Stomach smooth muscle (tissue), 2 donors: ENCODE measurements around the gene CACNB2.

Source experiments
- H3K27ac ChIP-seq: one replicate; pipeline ENCODE4 v1.7.0; 2013; ENCODE audit warnings: mild to moderate bottlenecking, low read length, inconsistent platforms
- H3K27me3 ChIP-seq, 2 donors: one replicate each; pipeline ENCODE4 v1.7.0; 2013; ENCODE audit warnings: low read length in 2 of 2; ENCODE audit not compliant: insufficient read depth in 2 of 2, control insufficient read depth in 1 of 2
- H3K36me3 ChIP-seq, 2 donors: one replicate each; pipeline ENCODE4 v1.7.0; 2013; ENCODE audit warnings: low read length in 2 of 2; ENCODE audit not compliant: control insufficient read depth in 2 of 2, insufficient read depth in 2 of 2
- H3K4me1 ChIP-seq: one replicate; pipeline ENCODE4 v1.7.0; 2013; ENCODE audit warnings: low read length; ENCODE audit not compliant: control insufficient read depth, insufficient read depth
- H3K4me3 ChIP-seq, 2 donors: one replicate each; pipeline ENCODE4 v1.7.0; 2013; ENCODE audit warnings: low read length in 2 of 2
- H3K9ac ChIP-seq, 2 donors: one replicate each; pipeline ENCODE4 v1.7.0; 2013; ENCODE audit warnings: low read length in 2 of 2, mild to moderate bottlenecking in 1 of 2
- H3K9me3 ChIP-seq, 2 donors: one replicate each; pipeline ENCODE4 v1.7.0; 2013; ENCODE audit warnings: low read length in 2 of 2; ENCODE audit not compliant: control insufficient read depth in 2 of 2
- donor health status: healthy.
- donor health status: Pancreatic carcinoma.

The CACNB2 gene

DNA sequence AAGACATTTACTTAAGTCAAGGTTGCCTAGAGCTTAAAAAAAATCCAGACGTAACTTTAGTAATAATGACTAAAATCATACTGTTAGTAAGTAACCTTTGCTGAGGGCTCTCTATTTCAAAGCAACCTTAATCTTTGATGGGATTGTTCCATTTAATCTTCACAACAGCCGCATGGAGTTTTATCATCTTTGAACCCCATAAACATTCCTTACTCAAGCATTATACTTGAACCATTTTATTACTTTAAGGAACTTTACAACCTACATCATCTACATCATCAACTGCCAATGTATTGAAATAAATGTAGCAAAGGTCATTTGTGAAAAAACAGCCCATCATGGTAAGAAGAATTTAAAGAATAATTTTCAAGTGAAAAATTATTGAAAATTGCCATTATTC is 22.9 kb upstream of the CACNB2 start:
- no peaks in the 10 kb centered on the region for H3K27me3 ChIP-seq
- no peaks in the 10 kb centered on the region for H3K9me3 ChIP-seq
- no peak overlapping the region for H3K27ac ChIP-seq
- no peak overlapping the region for H3K9ac ChIP-seq
- H3K36me3 ChIP-seq: no peaks in the 10 kb centered on the region
- no peak overlapping the region for H3K4me3 ChIP-seq
- no peaks in the 10 kb centered on the region for H3K4me1 ChIP-seq

DNA sequence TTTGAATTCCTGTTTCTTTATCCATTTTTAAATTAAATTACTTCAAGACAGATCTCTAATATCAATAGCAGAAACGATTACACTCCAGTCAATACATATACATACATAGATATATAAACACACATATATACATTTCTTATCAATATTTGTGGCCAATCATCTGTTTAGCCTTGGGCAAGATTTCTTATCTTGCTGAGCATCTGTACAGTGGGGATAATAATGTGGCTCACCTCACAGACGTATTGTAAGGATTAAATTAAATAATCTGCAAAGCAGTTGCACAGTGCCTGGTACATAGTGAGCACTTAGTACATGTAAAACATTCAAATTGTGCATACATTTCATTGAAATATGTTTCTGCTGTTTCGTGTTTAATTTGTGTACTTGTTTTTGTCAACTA is 17.5 kb upstream of the CACNB2 start:
- H3K9me3 ChIP-seq: no peaks in the 10 kb centered on the region
- no peak overlapping the region for H3K4me3 ChIP-seq
- no peak overlapping the region for H3K9ac ChIP-seq
- no peaks in the 10 kb centered on the region for H3K4me1 ChIP-seq
- no peak overlapping the region for H3K27ac ChIP-seq
- H3K36me3 ChIP-seq: no peaks in the 10 kb centered on the region
- H3K27me3 ChIP-seq: no peaks in the 10 kb centered on the region

DNA sequence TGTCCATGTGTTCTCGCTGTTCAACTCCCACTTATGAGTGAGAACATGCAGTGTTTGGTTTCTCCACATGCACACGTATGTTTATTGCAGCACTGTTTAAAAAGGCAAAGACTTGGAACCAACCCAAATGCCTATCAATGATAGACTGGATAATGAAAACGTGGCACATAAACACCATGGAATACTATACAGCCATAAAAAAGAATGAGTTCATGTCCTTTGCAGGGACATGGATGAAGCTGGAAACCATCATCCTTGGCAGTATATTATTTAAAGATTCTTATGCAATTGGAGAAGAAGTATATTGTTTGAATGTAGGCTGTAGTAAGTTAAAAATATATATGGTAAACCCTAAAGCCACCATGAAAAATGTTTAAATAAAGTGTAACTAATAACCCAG is 7.2 kb upstream of the CACNB2 start:
- H3K4me3 ChIP-seq: no peak overlapping the region
- peaks cover 5% of the 10 kb centered on the region for H3K4me1 ChIP-seq
- H3K9ac ChIP-seq: no peak overlapping the region
- H3K27me3 ChIP-seq: no peaks in the 10 kb centered on the region
- no peaks in the 10 kb centered on the region for H3K9me3 ChIP-seq
- no peaks in the 10 kb centered on the region for H3K36me3 ChIP-seq
- no peak overlapping the region for H3K27ac ChIP-seq

DNA sequence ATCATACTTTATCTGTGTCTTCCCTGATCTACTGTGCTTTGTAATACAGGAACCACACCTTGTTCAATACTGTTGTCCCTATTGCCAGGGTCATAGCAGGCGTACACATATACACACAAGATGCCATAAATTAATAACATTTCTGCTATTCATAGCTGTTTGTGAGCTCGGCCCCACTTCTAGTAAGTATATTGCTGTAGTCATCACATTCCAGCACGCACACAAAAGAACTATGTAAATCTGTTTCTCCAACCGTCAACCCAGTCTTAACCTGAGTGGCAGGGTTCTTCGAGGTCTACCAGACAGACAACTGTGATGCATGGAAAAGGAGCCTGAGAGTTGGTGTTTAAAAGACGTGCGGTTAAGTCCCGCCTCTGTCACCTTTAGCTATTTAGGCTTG is 5.7 kb upstream of the CACNB2 start:
- Histone ChIP-seq H3K27me3 (no peaks in the 10 kb centered on the region), H3K27ac (no peak overlapping the region), H3K9me3 (no peaks in the 10 kb centered on the region), H3K4me3 (no peak overlapping the region), H3K36me3 (no peaks in the 10 kb centered on the region), H3K4me1 (peaks cover 6% of the 10 kb centered on the region), H3K9ac (no peak overlapping the region)

DNA sequence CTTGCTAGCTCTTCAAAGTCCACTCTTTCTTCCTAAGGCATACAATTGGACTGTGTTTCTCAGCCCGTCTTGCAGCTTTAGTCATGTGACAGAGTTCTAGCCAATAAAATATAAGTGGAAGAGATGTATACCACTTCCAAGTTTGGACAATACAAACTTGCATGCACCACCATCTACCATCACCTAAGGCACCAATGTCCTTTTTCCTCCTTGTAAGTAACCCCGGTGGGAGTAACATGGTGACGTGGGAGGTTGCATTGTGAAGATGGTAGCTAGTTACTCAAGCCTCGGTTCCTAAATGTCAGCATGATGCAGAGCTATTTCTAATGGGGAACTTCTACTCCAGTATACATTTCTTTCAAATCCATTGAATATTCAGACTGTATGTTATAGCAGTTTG is 5.3 kb upstream of the CACNB2 start:
- no peaks in the 10 kb centered on the region for H3K36me3 ChIP-seq
- H3K27ac ChIP-seq: no peak overlapping the region
- H3K4me3 ChIP-seq: peak overlapping the region in 1 of 2 donors; percentile 21
- no peaks in the 10 kb centered on the region for H3K9me3 ChIP-seq
- peaks cover 10% of the 10 kb centered on the region for H3K4me1 ChIP-seq
- no peak overlapping the region for H3K9ac ChIP-seq
- H3K27me3 ChIP-seq: no peaks in the 10 kb centered on the region

DNA sequence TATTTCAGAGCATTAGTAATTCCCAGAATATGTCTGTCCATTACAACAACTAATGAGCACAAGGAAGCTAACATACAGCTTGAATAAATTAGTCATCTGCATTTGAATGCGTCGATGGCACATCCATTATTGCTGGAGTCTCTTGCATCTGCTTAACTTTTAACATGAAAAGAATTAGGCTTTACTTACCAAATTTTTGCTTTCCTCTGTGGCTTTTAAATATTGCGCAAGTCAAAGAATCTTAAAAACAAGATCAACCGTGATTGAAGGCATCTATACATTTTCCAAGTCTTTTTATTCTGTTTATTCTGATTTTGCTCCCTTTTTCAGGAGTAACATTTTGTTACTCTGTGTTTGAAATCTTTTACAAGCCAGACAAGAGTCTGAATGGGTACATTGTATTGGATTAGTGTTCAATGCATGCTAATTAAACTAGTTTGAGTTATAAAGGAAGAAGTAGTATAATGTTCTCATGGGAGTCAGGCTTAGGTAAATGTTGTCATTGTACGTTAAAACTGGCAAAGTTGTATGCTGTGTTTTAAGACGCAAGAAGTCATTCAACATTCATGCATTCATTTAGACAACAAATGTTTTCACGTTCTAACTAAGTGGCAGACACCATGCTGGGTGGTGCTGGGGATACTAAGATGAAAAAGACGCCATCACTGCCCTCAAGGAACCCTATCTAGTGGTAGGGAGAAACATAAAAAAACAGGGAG is 4.0 kb upstream of the CACNB2 start:
- H3K9ac ChIP-seq: no peak overlapping the region
- peaks cover 13% of the 10 kb centered on the region for H3K4me1 ChIP-seq
- no peaks in the 10 kb centered on the region for H3K9me3 ChIP-seq
- no peak overlapping the region for H3K27ac ChIP-seq
- no peak overlapping the region for H3K4me3 ChIP-seq
- H3K27me3 ChIP-seq: no peaks in the 10 kb centered on the region
- H3K36me3 ChIP-seq: no peaks in the 10 kb centered on the region

DNA sequence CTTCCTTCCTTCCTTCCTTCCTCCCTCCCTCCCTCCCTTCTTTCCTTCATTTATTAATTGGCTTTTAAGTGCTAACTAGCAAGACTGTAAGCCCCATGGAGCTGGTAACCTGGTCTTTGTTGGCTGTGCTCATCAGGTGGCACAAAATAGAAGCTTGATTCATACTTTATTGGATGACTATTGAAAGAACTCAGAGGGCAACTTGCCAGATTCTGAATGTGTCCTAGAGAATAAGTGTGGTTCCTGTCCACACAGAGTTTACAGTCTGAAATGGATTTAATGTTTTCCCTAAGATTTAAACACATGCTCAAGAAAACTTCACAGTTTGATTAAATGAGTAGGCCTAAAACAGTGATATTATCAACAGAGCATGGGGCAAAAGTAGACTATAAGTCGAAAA is 3.1 kb upstream of the CACNB2 start:
- no peak overlapping the region for H3K27ac ChIP-seq
- H3K9me3 ChIP-seq: no peaks in the 10 kb centered on the region
- H3K36me3 ChIP-seq: no peaks in the 10 kb centered on the region
- no peak overlapping the region for H3K4me3 ChIP-seq
- peaks cover 16% of the 10 kb centered on the region for H3K4me1 ChIP-seq
- no peaks in the 10 kb centered on the region for H3K27me3 ChIP-seq
- no peak overlapping the region for H3K9ac ChIP-seq

DNA sequence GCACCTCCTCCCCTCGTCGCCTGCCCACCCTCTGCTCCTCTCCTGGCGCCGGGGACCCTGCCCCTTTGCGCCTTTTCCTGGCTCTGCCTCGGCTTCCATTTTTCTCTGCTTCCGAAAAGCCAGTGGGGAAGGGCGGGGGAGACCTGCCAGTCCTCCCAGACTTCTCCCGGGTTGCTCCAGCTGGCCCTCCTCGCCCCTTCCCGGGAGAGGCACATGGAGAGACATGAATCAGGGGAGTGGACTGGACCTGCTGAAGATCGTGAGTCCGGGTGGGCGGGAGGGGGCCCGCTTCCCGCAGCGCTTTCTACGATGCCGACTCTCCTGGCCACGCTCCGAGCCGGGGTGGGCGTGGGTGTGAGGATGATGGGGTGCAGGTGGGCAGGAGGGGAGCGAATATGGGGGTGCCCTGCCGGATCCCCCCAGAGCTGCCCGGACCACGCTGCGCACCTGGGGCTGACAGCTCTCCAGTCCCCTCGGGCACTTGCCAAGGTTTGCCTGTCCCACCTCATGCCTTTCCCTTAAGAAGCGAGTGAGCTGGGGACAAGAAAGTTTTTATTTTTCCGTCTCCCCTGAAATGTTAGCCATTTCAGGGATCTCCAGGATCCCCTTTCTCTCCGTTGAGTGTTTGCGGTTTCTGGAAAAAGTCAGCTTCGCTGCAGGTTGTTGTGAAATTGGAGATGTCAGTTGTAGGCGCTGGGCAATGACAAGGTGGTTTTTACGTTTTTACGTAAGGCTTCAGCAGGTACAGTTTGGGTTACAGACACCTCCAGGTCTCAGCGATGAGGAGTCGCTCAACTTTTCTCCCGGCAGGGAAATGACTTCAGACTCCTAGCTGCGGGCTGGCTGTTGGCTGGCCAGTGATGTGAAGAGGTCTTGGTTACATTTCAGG is 977 bp downstream of the CACNB2 start:
- Histone ChIP-seq H3K4me1 (peaks cover 19% of the 10 kb centered on the region), H3K9me3 (no peaks in the 10 kb centered on the region), H3K27ac (peak overlapping the region; percentile 90), H3K27me3 (no peaks in the 10 kb centered on the region), H3K9ac (peak overlapping the region; percentile 84 to 91), H3K4me3 (peak overlapping the region; percentile 81 to 88), H3K36me3 (no peaks in the 10 kb centered on the region)

DNA sequence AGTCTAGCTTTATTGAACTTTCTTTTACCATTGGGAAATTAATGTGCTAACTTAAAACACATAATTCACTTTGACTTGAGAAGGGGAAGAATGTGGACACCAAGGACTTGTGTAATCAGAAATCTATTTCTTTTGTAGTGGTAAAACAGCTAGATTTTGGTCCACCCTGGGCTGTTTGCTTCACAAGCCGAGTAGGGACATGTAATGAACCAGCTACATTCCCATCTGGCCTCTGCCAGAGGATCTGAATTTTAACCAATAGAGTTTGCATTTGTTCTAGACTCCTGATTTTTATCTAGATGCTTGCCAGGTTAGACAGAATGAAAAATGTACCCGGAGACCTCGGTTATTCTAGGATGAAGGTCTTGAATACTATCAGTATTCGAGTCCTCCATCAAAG is 1.9 kb downstream of the CACNB2 start:
- Histone ChIP-seq H3K27ac (peak overlapping the region; percentile 90), H3K9me3 (no peaks in the 10 kb centered on the region), H3K4me1 (peaks cover 22% of the 10 kb centered on the region), H3K4me3 (peak overlapping the region; percentile 81 to 88), H3K36me3 (no peaks in the 10 kb centered on the region), H3K9ac (peak overlapping the region; percentile 84 to 91), H3K27me3 (no peaks in the 10 kb centered on the region)

DNA sequence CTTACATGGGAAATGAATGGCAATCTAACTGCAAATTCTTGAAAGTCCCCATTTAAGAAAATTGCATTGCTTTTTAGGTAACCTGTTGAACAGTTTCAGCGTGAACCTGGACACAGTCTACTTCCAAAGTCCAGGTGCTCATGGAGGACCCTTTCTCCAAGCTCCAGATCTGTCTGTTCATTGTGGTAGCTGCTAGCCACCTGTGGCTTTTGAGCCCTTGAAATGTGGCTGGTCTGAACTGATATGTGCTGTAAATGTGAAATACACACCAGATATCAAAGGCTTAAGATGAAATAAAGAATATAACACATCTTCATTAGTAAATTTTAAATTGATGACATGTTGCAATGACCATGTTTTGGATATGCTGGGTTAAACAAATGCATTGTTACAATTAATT is 4.2 kb downstream of the CACNB2 start:
- H3K27me3 ChIP-seq: no peaks in the 10 kb centered on the region

DNA sequence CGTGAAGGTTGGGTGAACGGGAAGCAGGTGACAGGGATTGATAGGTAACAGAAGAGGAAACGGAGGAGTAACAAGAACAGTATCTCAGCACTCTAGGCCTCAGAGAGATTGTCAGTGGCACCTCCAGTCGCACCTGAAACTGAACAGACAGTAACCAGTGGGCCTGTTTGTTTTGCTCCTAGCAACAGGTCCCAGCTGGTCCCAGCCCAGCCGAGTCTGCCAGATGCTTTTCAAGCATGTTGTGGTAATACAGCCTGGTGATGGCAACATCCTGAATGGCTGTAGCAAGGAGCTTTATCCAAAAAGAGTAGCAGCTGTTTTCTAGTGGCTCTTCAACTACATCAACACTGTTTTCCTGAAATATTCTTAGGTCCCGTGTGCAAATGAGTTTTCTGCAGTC is 4.7 kb downstream of the CACNB2 start:
- no peaks in the 10 kb centered on the region for H3K36me3 ChIP-seq
- peak overlapping the region; percentile 90 for H3K27ac ChIP-seq
- no peak overlapping the region for H3K4me3 ChIP-seq
- no peaks in the 10 kb centered on the region for H3K27me3 ChIP-seq
- H3K9me3 ChIP-seq: no peaks in the 10 kb centered on the region
- H3K4me1 ChIP-seq: peaks cover 22% of the 10 kb centered on the region
- peak overlapping the region in 1 of 2 donors; percentile 5 for H3K9ac ChIP-seq

More for the DNA sequence above, 4.2 kb downstream of the CACNB2 start:
- Histone ChIP-seq H3K36me3 (no peaks in the 10 kb centered on the region), H3K27ac (peak overlapping the region; percentile 90), H3K9me3 (no peaks in the 10 kb centered on the region), H3K9ac (no peak overlapping the region), H3K4me1 (peaks cover 27% of the 10 kb centered on the region), H3K4me3 (no peak overlapping the region)
